ENCODE measurements around the gene XYLT1.

Gene XYLT1

GRCh38 chr16:17072104-17072503 lies 398.7 kb downstream of the XYLT1 start:
- Mint-ChIP-seq H3K36me3 (ENCODE audit: low read depth) (no peaks in the 10 kb centered on the region), H3K4me3 (peak overlapping the region; percentile 43), H3K27me3 (no peaks in the 10 kb centered on the region), H3K9me3 (no peaks in the 10 kb centered on the region), H3K4me1 (ENCODE audit: low read depth) (peaks cover 34% of the 10 kb centered on the region), H3K27ac (no peak overlapping the region)

- H3K27ac Mint-ChIP-seq, result peak overlapping the region; percentile 91
- no peaks in the 10 kb centered on the region for H3K36me3 Mint-ChIP-seq (ENCODE audit: low read depth)
- H3K4me1 Mint-ChIP-seq (ENCODE audit: low read depth), result peaks cover 34% of the 10 kb centered on the region
- H3K27me3 Mint-ChIP-seq, result no peaks in the 10 kb centered on the region
- H3K9me3 Mint-ChIP-seq, result no peaks in the 10 kb centered on the region
- H3K4me3 Mint-ChIP-seq, result peak overlapping the region; percentile 81
These were observed 399.7 kb downstream of the XYLT1 start for GRCh38 chr16:17070882-17071592.

GRCh38 chr16:17069681-17070080 lies 401.1 kb downstream of the XYLT1 start:
- Mint-ChIP-seq H3K4me3 (peak overlapping the region; percentile 31), H3K27ac (peak overlapping the region; percentile 91), H3K36me3 (ENCODE audit: low read depth) (no peaks in the 10 kb centered on the region), H3K27me3 (no peaks in the 10 kb centered on the region), H3K9me3 (no peaks in the 10 kb centered on the region), H3K4me1 (ENCODE audit: low read depth) (peaks cover 34% of the 10 kb centered on the region)

GRCh38 chr16:17068524-17068923 lies 402.2 kb downstream of the XYLT1 start:
- Mint-ChIP-seq H3K36me3 (ENCODE audit: low read depth) (no peaks in the 10 kb centered on the region), H3K27me3 (no peaks in the 10 kb centered on the region), H3K27ac (no peak overlapping the region), H3K4me3 (no peak overlapping the region), H3K9me3 (no peaks in the 10 kb centered on the region), H3K4me1 (ENCODE audit: low read depth) (peaks cover 34% of the 10 kb centered on the region)

DNA sequence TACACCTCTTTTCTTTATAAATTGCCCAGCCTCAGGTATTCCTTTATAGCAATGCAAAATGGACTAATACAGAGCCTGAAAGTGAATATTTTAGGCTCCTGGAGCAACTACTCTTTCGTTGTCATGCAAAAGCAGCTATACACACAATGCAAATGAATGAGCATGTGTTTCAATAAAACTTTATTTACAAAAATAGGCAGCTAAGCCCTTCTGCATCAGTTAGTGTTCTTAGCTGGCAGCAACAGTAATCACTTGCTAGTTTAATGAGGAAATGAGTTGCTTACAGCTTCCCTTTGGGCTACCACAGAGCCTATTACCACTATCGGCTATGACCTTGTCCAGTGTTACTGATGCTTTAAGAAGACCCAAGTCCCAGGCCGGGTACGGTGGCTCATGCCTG lies 402.9 kb downstream of the XYLT1 start:
- no peaks in the 10 kb centered on the region for H3K36me3 Mint-ChIP-seq (ENCODE audit: low read depth)
- peaks cover 40% of the 10 kb centered on the region for H3K4me1 Mint-ChIP-seq (ENCODE audit: low read depth)
- no peak overlapping the region for H3K27ac Mint-ChIP-seq
- no peak overlapping the region for H3K4me3 Mint-ChIP-seq
- no peaks in the 10 kb centered on the region for H3K27me3 Mint-ChIP-seq
- no peaks in the 10 kb centered on the region for H3K9me3 Mint-ChIP-seq

DNA sequence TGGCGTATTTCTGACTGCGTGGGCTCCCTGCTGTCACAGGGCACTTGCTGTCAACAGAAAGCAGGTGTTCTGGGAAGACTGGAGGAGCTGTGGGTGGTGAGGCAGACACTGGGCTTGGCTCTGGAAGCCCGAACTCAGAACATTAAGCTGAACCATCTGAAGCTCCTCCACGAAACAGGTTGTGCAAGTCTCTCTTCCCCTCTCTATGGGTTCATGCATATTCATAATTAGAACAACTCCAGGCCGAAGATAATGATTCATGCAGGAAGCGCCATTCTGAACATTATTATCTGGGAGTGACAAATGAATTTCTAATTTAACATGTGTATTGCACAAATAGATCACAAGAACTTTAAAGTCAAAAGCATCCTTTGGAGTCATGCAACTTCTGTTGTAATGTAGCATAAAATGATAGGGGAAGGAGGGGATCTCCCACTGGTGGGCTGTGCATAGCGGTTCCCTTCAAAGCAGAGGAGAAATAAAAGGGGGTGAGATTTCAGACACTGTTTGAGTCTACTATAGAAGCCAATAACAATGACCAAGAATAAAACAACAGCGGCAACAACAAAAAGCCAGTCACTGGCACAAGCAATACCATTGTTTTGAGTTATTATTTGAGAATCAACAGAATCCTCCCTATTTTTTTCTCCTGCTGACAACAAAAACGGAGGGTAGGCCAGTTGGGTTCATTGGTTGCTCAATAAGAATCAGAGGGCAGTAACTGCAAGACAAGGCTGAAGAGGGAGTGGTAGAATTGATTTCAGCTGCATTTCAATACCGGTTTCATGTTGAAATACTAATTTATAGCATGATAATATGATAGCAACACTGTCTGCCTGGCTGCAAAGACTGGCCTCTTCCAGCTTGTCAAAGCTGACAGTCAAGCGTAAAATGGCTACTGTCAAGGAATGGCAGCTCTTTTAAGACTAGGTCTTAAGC lies 407.3 kb downstream of the XYLT1 start:
- Mint-ChIP-seq H3K4me1 (ENCODE audit: low read depth) (peaks cover 22% of the 10 kb centered on the region), H3K27ac (no peak overlapping the region), H3K27me3 (no peaks in the 10 kb centered on the region), H3K9me3 (no peaks in the 10 kb centered on the region), H3K36me3 (ENCODE audit: low read depth) (no peaks in the 10 kb centered on the region), H3K4me3 (no peak overlapping the region)

GRCh38 chr16:17062676-17063075 lies 408.1 kb downstream of the XYLT1 start:
- no peaks in the 10 kb centered on the region for H3K9me3 Mint-ChIP-seq
- peaks cover 4% of the 10 kb centered on the region for H3K36me3 Mint-ChIP-seq (ENCODE audit: low read depth)
- H3K4me3 Mint-ChIP-seq, result no peak overlapping the region
- peaks cover 22% of the 10 kb centered on the region for H3K4me1 Mint-ChIP-seq (ENCODE audit: low read depth)
- no peaks in the 10 kb centered on the region for H3K27me3 Mint-ChIP-seq
- H3K27ac Mint-ChIP-seq, result no peak overlapping the region

DNA sequence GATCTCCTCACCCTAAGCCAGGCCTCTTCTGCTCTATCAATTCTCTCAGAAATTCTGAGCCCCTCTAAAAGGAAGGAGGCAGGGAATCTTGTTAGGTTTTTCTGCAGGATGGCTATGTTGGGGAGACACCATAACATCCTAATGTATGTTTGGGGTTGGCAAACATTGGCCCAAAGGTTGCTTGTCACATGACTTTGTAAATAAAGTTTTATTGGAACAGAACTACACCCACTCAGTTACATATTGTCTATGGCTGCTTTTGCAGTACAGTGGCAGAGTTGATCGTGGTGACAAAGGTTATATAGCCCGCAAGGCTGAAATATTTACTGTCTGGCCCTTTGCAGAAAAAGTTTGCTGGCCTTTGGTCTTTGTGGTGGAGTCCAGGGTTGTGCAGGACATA lies 409.4 kb downstream of the XYLT1 start:
- H3K27me3 Mint-ChIP-seq, result no peaks in the 10 kb centered on the region
- peaks cover 4% of the 10 kb centered on the region for H3K36me3 Mint-ChIP-seq (ENCODE audit: low read depth)
- H3K4me3 Mint-ChIP-seq, result no peak overlapping the region
- no peaks in the 10 kb centered on the region for H3K9me3 Mint-ChIP-seq
- H3K27ac Mint-ChIP-seq, result no peak overlapping the region
- H3K4me1 Mint-ChIP-seq (ENCODE audit: low read depth), result peaks cover 22% of the 10 kb centered on the region

GRCh38 chr16:17058471-17058870 lies 412.3 kb downstream of the XYLT1 start:
- Mint-ChIP-seq H3K36me3 (ENCODE audit: low read depth) (peaks cover 4% of the 10 kb centered on the region), H3K27ac (no peak overlapping the region), H3K4me1 (ENCODE audit: low read depth) (peaks cover 22% of the 10 kb centered on the region), H3K27me3 (no peaks in the 10 kb centered on the region), H3K4me3 (no peak overlapping the region), H3K9me3 (no peaks in the 10 kb centered on the region)

DNA sequence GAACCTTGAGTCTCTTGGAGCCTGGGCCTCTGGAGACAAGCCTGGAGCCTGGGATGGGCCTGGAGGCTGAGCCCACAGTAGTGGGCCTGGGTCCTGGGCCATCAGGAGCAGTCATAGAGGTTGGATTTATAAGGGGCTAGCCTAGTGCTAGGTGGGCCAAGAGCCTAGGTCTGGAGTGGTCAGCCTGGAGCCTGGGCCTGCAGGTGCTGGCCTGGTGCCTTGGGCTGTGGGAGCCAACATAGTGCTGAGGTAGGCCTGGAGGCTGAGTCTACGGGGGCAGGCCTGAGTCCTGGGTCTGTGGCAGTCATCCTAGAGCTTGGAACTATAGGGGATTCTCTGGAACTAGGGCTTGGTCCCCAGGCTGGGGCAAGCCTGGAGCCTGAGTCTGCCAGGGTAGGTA lies 414.1 kb downstream of the XYLT1 start:
- Mint-ChIP-seq H3K27ac (no peak overlapping the region), H3K27me3 (no peaks in the 10 kb centered on the region), H3K36me3 (ENCODE audit: low read depth) (peaks cover 4% of the 10 kb centered on the region), H3K4me1 (ENCODE audit: low read depth) (peaks cover 12% of the 10 kb centered on the region), H3K9me3 (peaks cover 11% of the 10 kb centered on the region), H3K4me3 (no peak overlapping the region)

GRCh38 chr16:17053536-17054160 lies 417.1 kb downstream of the XYLT1 start:
- Mint-ChIP-seq H3K27ac (no peak overlapping the region), H3K27me3 (no peaks in the 10 kb centered on the region), H3K4me3 (no peak overlapping the region), H3K4me1 (ENCODE audit: low read depth) (no peaks in the 10 kb centered on the region), H3K36me3 (ENCODE audit: low read depth) (peaks cover 10% of the 10 kb centered on the region), H3K9me3 (peaks cover 21% of the 10 kb centered on the region)

Data from stimulated activated naive CD8-positive, alpha-beta T cell treated with anti-CD3 and anti-CD28 coated beads, Interleukin-15, Interleukin-2, amounts not matched to agents 100 ng/mL and 50 ng/mL, for 24 hours (primary cell).